Panc1 (cell line): ENCODE data around the gene AKAP12. TPM values are rescaled to one million over a fixed set of nuclear protein-coding genes. Genes with fewer than 3 reads are reported as not detected.

Experiments used
- ATAC-seq: fragments of 200-7000 bp; cut with Tn5 transposase; 2 replicates; pipeline ENCODE4 v1.9.1; 2020; ENCODE audit warnings: mild to moderate bottlenecking, moderate library complexity
- BruUV-seq: library from RNA; stranded (reverse); fragments of 400-500 nt; replicated peaks from 2 replicates; lab custom pipeline; 2021; lab: Mats Ljungman, UMichigan
- CTCF ChIA-PET: fragments of 300-600 bp; sonication (Branson Sonifier 250); formaldehyde crosslinking; loops from one replicate; lab custom pipeline; 2022; ENCODE audit warnings: antibody characterized with exemption; lab: Charles Lee
- POLR2A ChIA-PET: fragments of 300-600 bp; sonication (Branson Sonifier 250); formaldehyde crosslinking; loops from one replicate; lab custom pipeline; 2022; ENCODE audit warnings: antibody characterized with exemption; lab: Charles Lee
- DNase-seq: peaks from one replicate; pipeline ENCODE4 v3.0.0-alpha.2; 2010; ENCODE audit warnings: low read depth, low spot score
- H3K27ac ChIP-seq: 2 replicates; pipeline ENCODE4 v1.5.1; 2011; ENCODE audit warnings: mild to moderate bottlenecking, low read length, inconsistent platforms
- H3K27me3 ChIP-seq: fragments of 200-500 bp; sonication (Bioruptor generic); 2 replicates; pipeline ENCODE4 v1.6.0; 2014; ENCODE audit warnings: low read length, inconsistent platforms; ENCODE audit not compliant: control insufficient read depth, insufficient read depth
- H3K36me3 ChIP-seq: fragments of 200-500 bp; sonication (Bioruptor generic); 2 replicates; pipeline ENCODE4 v1.5.1; 2014; ENCODE audit warnings: inconsistent platforms, mild to moderate bottlenecking, low read length, moderate library complexity; ENCODE audit not compliant: control insufficient read depth, insufficient read depth
- H3K4me1 ChIP-seq: 2 replicates; pipeline ENCODE4 v1.5.1; 2011; ENCODE audit warnings: inconsistent platforms, mild to moderate bottlenecking, low read length, moderate library complexity; ENCODE audit not compliant: control insufficient read depth, insufficient read depth
- H3K4me3 ChIP-seq, 2 experiments: 2 replicates each; pipeline ENCODE4 v1.5.1; 2011 to 2012; ENCODE audit warnings: low read depth in 2 of 2, low read length in 2 of 2, mild to moderate bottlenecking in 2 of 2, inconsistent platforms in 1 of 2, moderate library complexity in 1 of 2
- H3K9me3 ChIP-seq: fragments of 200-500 bp; sonication (Bioruptor generic); 2 replicates; pipeline ENCODE4 v1.5.1; 2014; ENCODE audit warnings: low read depth, mild to moderate bottlenecking, inconsistent platforms, low read length, moderate library complexity; ENCODE audit not compliant: control insufficient read depth, insufficient read depth
- POLR2AphosphoS5 ChIP-seq: IDR thresholded peaks from 2 replicates; pipeline ENCODE4 v1.6.1; 2012; ENCODE audit warnings: mild to moderate bottlenecking, low read depth, low read length, moderate library complexity
- SIN3A ChIP-seq: IDR thresholded peaks from 2 replicates; pipeline ENCODE4 v1.6.1; 2012; ENCODE audit warnings: low read depth, mild to moderate bottlenecking, low read length, moderate library complexity, borderline replicate concordance; ENCODE audit not compliant: insufficient read depth
- TCF7L2 ChIP-seq: IDR thresholded peaks from 2 replicates; pipeline ENCODE4 v1.6.1; 2011; ENCODE audit warnings: mild to moderate bottlenecking, low read depth, low read length, inconsistent platforms
- in situ Hi-C: cut with HindIII; loops from 2 replicates; pipeline ENCODE4 v1.10.0; 2016; ENCODE audit warnings: low sequenced_read_pairs, low pct_unique_long_range_greater_than_20kb
- intact Hi-C: fragments of 100-400 bp; cut with micrococcal nuclease; formaldehyde crosslinking; loops from one replicate; pipeline ENCODE4 v1.10.0; 2022; ENCODE audit not compliant: unreplicated experiment
- total RNA-seq: library from RNA; stranded (reverse); gene quantifications from one replicate; pipeline ENCODE4 v1.2.1, GENCODE V29; 2021; ENCODE audit not compliant: unreplicated experiment
- TF ChIP-seq, protein P1 (sequence below): fragments of 450-650 bp; IDR thresholded peaks from 2 replicates; pipeline ENCODE4 v1.5.1; 2017; ENCODE audit warnings: mild to moderate bottlenecking
- TF ChIP-seq, protein P2 (sequence below), 2 experiments: IDR thresholded peaks; 2 replicates each; pipeline ENCODE4 v1.6.1; 2011 to 2012; ENCODE audit warnings: low read depth in 2 of 2, control low read depth in 1 of 2, low read length in 1 of 2, mild to moderate bottlenecking in 1 of 2, moderate library complexity in 1 of 2; ENCODE audit not compliant: insufficient read depth in 1 of 2

Gene AKAP12
- total RNA-seq, 1 experiment from 2014 or later: 267 TPM

DNA sequence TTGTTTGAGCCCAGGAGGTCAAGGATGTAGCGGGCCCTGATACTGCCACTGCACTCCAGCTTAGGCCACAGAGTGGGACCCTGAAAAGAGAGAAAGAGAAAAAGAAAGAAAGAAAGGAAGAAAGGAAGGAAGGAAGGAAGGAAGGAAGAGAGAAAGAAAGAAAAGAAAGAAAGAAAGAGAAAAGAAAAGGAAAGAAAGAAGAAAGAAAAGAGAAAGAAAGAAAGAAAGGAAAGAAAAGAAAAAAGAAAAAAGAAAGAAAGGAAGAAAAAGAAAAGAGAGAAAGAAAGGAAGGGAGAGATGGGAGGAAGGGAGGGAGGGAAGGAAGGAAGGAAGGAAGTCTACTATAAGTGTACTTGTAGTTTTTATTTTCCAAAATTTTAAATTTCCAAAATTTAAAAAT lies 42.2 kb upstream of the AKAP12 start:
- ChIA-PET CTCF (interaction anchor here (0.5 kb wide), 1 partner anchor 128 kb away, joined by 8 read pairs; no protein-coding TSS in a partner anchor), POLR2A (no interaction called here)
- Histone ChIP-seq H3K27ac (no peak overlapping the region), H3K4me1 (no peaks in the 10 kb centered on the region), H3K27me3 (no peaks in the 10 kb centered on the region), H3K9me3 (no peaks in the 10 kb centered on the region), H3K36me3 (no peaks in the 10 kb centered on the region), H3K4me3 (no peak overlapping the region)
- TF ChIP-seq POLR2AphosphoS5: no peak
- TF ChIP-seq, protein P1, sequence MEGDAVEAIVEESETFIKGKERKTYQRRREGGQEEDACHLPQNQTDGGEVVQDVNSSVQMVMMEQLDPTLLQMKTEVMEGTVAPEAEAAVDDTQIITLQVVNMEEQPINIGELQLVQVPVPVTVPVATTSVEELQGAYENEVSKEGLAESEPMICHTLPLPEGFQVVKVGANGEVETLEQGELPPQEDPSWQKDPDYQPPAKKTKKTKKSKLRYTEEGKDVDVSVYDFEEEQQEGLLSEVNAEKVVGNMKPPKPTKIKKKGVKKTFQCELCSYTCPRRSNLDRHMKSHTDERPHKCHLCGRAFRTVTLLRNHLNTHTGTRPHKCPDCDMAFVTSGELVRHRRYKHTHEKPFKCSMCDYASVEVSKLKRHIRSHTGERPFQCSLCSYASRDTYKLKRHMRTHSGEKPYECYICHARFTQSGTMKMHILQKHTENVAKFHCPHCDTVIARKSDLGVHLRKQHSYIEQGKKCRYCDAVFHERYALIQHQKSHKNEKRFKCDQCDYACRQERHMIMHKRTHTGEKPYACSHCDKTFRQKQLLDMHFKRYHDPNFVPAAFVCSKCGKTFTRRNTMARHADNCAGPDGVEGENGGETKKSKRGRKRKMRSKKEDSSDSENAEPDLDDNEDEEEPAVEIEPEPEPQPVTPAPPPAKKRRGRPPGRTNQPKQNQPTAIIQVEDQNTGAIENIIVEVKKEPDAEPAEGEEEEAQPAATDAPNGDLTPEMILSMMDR: no peak
- no peak for TF ChIP-seq SIN3A
- TF ChIP-seq TCF7L2: no peak
- TF ChIP-seq, protein P2, sequence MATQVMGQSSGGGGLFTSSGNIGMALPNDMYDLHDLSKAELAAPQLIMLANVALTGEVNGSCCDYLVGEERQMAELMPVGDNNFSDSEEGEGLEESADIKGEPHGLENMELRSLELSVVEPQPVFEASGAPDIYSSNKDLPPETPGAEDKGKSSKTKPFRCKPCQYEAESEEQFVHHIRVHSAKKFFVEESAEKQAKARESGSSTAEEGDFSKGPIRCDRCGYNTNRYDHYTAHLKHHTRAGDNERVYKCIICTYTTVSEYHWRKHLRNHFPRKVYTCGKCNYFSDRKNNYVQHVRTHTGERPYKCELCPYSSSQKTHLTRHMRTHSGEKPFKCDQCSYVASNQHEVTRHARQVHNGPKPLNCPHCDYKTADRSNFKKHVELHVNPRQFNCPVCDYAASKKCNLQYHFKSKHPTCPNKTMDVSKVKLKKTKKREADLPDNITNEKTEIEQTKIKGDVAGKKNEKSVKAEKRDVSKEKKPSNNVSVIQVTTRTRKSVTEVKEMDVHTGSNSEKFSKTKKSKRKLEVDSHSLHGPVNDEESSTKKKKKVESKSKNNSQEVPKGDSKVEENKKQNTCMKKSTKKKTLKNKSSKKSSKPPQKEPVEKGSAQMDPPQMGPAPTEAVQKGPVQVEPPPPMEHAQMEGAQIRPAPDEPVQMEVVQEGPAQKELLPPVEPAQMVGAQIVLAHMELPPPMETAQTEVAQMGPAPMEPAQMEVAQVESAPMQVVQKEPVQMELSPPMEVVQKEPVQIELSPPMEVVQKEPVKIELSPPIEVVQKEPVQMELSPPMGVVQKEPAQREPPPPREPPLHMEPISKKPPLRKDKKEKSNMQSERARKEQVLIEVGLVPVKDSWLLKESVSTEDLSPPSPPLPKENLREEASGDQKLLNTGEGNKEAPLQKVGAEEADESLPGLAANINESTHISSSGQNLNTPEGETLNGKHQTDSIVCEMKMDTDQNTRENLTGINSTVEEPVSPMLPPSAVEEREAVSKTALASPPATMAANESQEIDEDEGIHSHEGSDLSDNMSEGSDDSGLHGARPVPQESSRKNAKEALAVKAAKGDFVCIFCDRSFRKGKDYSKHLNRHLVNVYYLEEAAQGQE (IDR thresholded peaks at IDR 0.05; ENCODE audit: insufficient read depth in 1 of 2, low read depth in 2 of 2, low read length in 1 of 2): no peak
- ATAC-seq: no peak
- no TSS peak for BruUV-seq
- DNase-seq: no peak
- in situ Hi-C loops: no loop called here
- intact Hi-C loops: no loop called here

DNA sequence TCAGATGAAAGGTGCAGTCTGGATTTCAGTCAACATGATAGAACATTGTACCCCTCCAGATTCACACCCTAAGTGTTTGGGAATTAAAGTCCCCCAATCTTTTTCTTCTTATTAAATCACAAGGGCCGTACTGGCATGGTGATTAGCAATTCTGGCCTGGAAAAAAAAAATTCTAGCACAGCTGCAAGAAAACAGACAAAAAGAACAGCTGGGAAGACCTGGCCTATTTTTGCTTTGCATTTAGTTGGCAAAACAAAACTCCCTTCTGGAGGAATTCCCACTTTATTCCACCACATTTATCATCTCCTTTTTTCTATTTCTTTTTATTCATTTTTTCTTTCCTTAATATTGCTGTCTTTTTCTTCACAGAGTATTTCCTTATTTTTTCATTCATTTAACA lies 39.8 kb upstream of the AKAP12 start:
- H3K27me3 ChIP-seq: no peaks in the 10 kb centered on the region
- H3K36me3 ChIP-seq: no peaks in the 10 kb centered on the region
- intact Hi-C loops: no loop called here
- BruUV-seq: no TSS peak
- no peak overlapping the region for H3K4me3 ChIP-seq
- no peak for ATAC-seq
- no peak overlapping the region for H3K27ac ChIP-seq
- DNase-seq: no peak
- no peaks in the 10 kb centered on the region for H3K4me1 ChIP-seq
- POLR2A ChIA-PET: no interaction called here
- in situ Hi-C loops: no loop called here
- no peaks in the 10 kb centered on the region for H3K9me3 ChIP-seq
- CTCF ChIA-PET: no interaction called here
- no peak for TF ChIP-seq SIN3A
- TF ChIP-seq TCF7L2: no peak
- TF ChIP-seq, protein P1: no peak
- TF ChIP-seq, protein P2 (IDR thresholded peaks at IDR 0.05; ENCODE audit: insufficient read depth in 1 of 2, low read depth in 2 of 2, low read length in 1 of 2): no peak
- no peak for TF ChIP-seq POLR2AphosphoS5
